Ovary (tissue), 9 donors: ENCODE measurements around the gene MX2. TPM values are rescaled to one million over a fixed set of nuclear protein-coding genes. Genes with fewer than 3 reads are reported as not detected.

Experiments used
- DNase-seq, 5 donors: peaks; one replicate each; pipeline ENCODE4 v3.0.0-alpha.2; 2019 to 2020
- H3K27ac ChIP-seq, 2 donors: fragments of 200-600 bp; one replicate each; pipeline versions ENCODE4 v1.5.1 to v1.8.0; 2019 to 2022
- H3K27me3 ChIP-seq: fragments of 200-600 bp; one replicate; pipeline ENCODE4 v1.8.0; 2022
- H3K36me3 ChIP-seq: fragments of 200-600 bp; sonication (generic); one replicate; pipeline ENCODE4 v1.5.1; 2019
- H3K4me1 ChIP-seq: one replicate; pipeline ENCODE4 v1.8.1; 2013; ENCODE audit warnings: mild to moderate bottlenecking, moderate library complexity; ENCODE audit not compliant: insufficient read depth
- H3K4me3 ChIP-seq: fragments of 200-600 bp; sonication (generic); one replicate; pipeline ENCODE4 v1.5.1; 2017
- H3K9me3 ChIP-seq, 2 donors: fragments of 200-600 bp in 1 of 2; sonication (generic) in 1 of 2; one replicate each; pipeline versions ENCODE4 v1.5.1 to v1.8.1; 2013 to 2019; ENCODE audit warnings: mild to moderate bottlenecking in 1 of 2, moderate library complexity in 1 of 2
- EP300 ChIP-seq: sonication (generic); formaldehyde crosslinking; IDR thresholded peaks from one replicate; pipeline ENCODE4 v1.6.1; 2017; ENCODE audit warnings: antibody characterized with exemption
- POLR2A ChIP-seq: fragments of 450-650 bp; IDR thresholded peaks from one replicate; pipeline ENCODE4 v1.6.1; 2017; ENCODE audit warnings: antibody characterized with exemption, mild to moderate bottlenecking, moderate library complexity
- WGBS, 3 donors: extraction: QIAGEN DNeasy Blood & Tissue Kit in 1 of 3; methylation state at CpG; one replicate each; pipeline versions ENCODE4 v1.1.5 to v1.1.7; 2013 to 2017; 5-methylcytosine and 5-hydroxymethylcytosine counted together
- intact Hi-C, 4 donors: fragments of 100-400 bp; cut with DNase I; formaldehyde crosslinking; loops; one replicate each; pipeline versions ENCODE4 v1.11.0 to v1.15.1; 2022 to 2023
- polyA plus RNA-seq, 2 donors: library from polyadenylated mRNA; stranded (reverse); fragments of 200-250 nt in 1 of 2; fragments of 350-450 nt in 1 of 2; fragmentation: Illumina TruSeq in 1 of 2; extraction: RNeasy Lipid Tissue Mini Kit (QIAGEN cat#74804) in 1 of 2; gene quantifications; one replicate each; pipeline ENCODE4 v1.2.3, GENCODE V29; 2013 to 2014
- total RNA-seq, 7 donors: library from RNA; depleted of rRNA in 2 of 7; stranded (reverse); fragments of >200 nt in 2 of 7; fragmentation: NEBNext Ultra II Directional in 3 of 7; extraction: Animal tissue kit (Norgen Biotek cat#: 25700) in 3 of 7; gene quantifications; one replicate each; pipeline versions ENCODE4 v1.1.0 to v1.2.4, GENCODE V29; 2016 to 2023
- TF ChIP-seq, protein P1 (sequence below), 3 donors: fragments of 450-650 bp in 2 of 3; fragments of 200-600 bp in 1 of 3; IDR thresholded peaks; one replicate each; pipeline versions ENCODE4 v1.5.1 to v1.8.0; 2016 to 2022; ENCODE audit warnings: antibody characterized with exemption in 3 of 3, mild to moderate bottlenecking in 1 of 3
- donor health status: DM: no; HTN: no; CAD: no; lungs with moderate emphysema.
- donor health status: DM: no; HTN: no; CAD: no.
- donor health status: Bipolar disorder and iron deficiency.
- donor health status: DM: yes; HTN: yes; CAD: no.
- donor health status: DM: no; HTN: no; CAD: no.
- donor health status: DM: yes; HTN: yes; CAD: no.

MX2 gene
- total and polyA plus RNA-seq, 9 donors = 2.6 to 34.6 (median 5.1) TPM

DNA sequence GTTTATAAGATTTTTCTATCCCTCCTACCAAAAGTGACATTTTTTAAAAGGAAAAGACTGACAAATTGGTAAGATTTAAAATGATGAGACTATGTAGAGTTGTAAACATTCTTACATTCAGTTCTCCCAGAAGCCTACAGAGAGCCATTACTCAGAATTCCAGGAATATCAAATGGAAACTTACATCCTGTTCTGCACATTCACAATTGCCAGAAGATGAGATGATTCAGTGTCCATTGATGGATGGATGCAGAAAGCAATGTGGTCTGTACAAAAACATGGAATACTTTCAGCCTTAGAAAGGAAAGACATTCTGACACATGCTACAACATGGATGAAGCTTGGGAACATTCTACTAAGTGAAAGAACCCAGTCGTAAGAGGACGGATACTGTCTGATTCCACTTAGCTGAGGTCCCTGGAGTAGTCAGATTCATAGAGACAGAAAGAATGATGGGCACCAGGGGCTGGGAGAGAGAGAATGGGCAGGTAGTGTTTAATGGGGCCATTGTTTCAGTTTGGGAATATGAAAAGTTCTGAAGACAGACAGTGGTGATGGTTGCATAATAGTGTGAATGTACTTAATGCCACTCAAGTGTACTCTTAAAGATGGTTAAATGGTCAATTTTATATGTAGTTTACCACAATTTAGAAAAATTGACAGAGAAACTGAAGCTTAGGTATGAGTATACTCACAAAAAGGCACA lies 80.8 kb downstream of the MX2 start:
- H3K9me3 ChIP-seq = no peaks in the 10 kb centered on the region
- DNase-seq = no peak
- H3K4me1 ChIP-seq = no peaks in the 10 kb centered on the region
- no peaks in the 10 kb centered on the region for H3K27me3 ChIP-seq
- H3K27ac ChIP-seq = no peak overlapping the region
- H3K4me3 ChIP-seq = no peak overlapping the region
- H3K36me3 ChIP-seq = no peaks in the 10 kb centered on the region
- intact Hi-C loops = no loop called here
- TF ChIP-seq, protein P1, sequence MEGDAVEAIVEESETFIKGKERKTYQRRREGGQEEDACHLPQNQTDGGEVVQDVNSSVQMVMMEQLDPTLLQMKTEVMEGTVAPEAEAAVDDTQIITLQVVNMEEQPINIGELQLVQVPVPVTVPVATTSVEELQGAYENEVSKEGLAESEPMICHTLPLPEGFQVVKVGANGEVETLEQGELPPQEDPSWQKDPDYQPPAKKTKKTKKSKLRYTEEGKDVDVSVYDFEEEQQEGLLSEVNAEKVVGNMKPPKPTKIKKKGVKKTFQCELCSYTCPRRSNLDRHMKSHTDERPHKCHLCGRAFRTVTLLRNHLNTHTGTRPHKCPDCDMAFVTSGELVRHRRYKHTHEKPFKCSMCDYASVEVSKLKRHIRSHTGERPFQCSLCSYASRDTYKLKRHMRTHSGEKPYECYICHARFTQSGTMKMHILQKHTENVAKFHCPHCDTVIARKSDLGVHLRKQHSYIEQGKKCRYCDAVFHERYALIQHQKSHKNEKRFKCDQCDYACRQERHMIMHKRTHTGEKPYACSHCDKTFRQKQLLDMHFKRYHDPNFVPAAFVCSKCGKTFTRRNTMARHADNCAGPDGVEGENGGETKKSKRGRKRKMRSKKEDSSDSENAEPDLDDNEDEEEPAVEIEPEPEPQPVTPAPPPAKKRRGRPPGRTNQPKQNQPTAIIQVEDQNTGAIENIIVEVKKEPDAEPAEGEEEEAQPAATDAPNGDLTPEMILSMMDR (IDR thresholded peaks at IDR 0.05) = no peak
- TF ChIP-seq POLR2A (no peak), EP300 (no peak)
- WGBS, 3 donors = 91 to 95% (median 95%) methylated on average over 2 of the region's 2 CpGs

DNA sequence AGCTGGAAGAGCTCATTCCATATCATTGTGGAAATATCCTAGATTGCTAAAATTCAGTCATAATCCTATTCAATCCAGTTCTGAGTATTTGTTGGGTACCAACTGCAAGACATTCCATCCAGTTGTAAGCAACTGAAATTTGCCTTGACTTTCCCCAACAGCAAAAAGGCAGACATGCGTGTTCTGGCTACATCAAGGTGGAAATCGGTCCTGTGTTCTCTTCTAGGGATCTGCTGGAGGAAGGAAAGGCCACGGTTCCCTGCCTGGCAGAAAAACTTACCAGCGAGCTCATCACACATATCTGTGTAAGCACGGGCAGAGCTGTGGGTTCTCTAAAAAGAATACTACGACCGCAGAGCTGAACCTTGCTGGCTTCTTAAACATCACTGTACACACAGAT lies 81.7 kb downstream of the MX2 start:
- Histone ChIP-seq H3K36me3 (no peaks in the 10 kb centered on the region), H3K27ac (no peak overlapping the region), H3K9me3 (no peaks in the 10 kb centered on the region), H3K4me3 (no peak overlapping the region), H3K27me3 (no peaks in the 10 kb centered on the region), H3K4me1 (no peaks in the 10 kb centered on the region)
- intact Hi-C loops = no loop called here
- WGBS, 3 donors = 90 to 93% (median 91%) methylated on average over 7 of the region's 7 CpGs
- TF ChIP-seq EP300 (no peak), POLR2A (no peak)
- TF ChIP-seq, protein P1 (IDR thresholded peaks at IDR 0.05) = no peak
- DNase-seq = no peak

DNA sequence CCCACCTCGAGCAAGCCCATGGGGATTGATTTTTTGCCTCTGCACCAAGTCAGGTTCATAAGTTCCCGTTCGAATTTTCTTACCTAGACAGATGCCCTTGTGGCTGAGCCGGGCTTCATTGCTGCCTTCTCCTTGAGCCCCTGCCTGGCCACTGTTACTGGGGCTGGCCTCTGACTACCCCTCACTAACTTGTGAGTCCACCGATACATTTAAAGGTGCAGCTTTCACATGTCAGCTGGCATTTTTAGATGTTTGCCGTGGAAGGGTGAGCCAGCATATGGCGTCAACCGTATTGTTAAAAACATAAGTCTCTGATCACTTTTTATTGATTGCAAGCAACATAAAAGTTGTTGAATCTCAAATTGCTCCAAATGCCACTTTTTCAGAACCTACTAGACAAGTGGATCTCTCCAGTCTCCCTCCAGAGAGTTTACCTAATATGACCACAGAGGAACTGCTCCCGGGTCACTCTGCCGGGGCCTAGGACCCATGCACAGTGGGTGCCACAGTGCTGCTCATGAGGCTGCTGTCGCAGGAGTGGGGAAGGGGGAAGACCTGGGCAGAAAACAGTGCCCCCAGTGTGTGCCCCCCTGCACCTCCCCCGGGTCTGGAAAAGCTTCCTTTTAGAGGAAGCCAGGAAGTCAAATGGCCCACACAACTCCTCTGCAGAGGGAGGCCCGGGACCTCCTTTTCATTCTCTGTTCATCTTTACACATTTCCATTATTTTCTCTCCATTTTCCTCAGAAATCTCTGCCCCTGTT lies 83.1 kb downstream of the MX2 start:
- H3K9me3 ChIP-seq = no peaks in the 10 kb centered on the region
- intact Hi-C loops = no loop called here
- DNase-seq = no peak
- TF ChIP-seq, protein P1 (IDR thresholded peaks at IDR 0.05) = no peak
- no peak for TF ChIP-seq EP300
- TF ChIP-seq POLR2A = no peak
- H3K27ac ChIP-seq = no peak overlapping the region
- H3K4me1 ChIP-seq = no peaks in the 10 kb centered on the region
- 80 to 86% (median 83%) methylated on average over 13 of the region's 13 CpGs for WGBS, 3 donors
- H3K36me3 ChIP-seq = no peaks in the 10 kb centered on the region
- H3K27me3 ChIP-seq = no peaks in the 10 kb centered on the region
- no peak overlapping the region for H3K4me3 ChIP-seq

DNA sequence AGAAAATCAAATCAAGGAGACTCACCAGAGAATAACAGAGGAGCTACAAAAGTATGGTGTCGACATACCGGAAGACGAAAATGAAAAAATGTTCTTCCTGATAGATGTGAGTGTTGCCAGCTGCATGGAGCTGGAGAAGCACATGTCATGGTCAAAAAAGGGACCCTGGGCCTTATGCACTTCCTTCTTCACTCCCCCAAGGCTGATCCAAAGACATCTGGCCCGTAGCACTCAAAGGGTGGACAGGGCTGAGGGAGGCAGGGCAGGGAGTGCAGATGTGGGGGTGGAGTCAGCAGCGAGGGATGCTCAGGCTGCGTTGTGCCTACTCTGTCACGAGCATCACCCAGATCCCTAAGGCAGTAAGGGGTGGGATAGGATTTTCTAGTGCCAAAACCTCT lies 83.6 kb downstream of the MX2 start:
- no peak overlapping the region for H3K4me3 ChIP-seq
- no peak overlapping the region for H3K27ac ChIP-seq
- no peaks in the 10 kb centered on the region for H3K27me3 ChIP-seq
- H3K4me1 ChIP-seq = no peaks in the 10 kb centered on the region
- no peaks in the 10 kb centered on the region for H3K9me3 ChIP-seq
- intact Hi-C loops = no loop called here
- H3K36me3 ChIP-seq = no peaks in the 10 kb centered on the region
- DNase-seq = no peak
- TF ChIP-seq POLR2A (no peak), EP300 (no peak)
- TF ChIP-seq, protein P1 (IDR thresholded peaks at IDR 0.05) = no peak
- WGBS, 3 donors = 36 to 46% (median 40%) methylated on average over 7 of the region's 7 CpGs
